Islet precursor cell (in vitro differentiated cells): ENCODE results near the gene SYCE1L.
"Not testable (repeated sequence)": the region's sequence is repeated elsewhere in the genome, so short reads cannot be mapped to it uniquely, and the experiment has no call there.

Experiments used
- DNase-seq: peaks from one replicate; pipeline ENCODE4 v3.0.0-alpha.2; 2018

The SYCE1L gene

GRCh38 chr16:77199211-77199610, at the start of gene SYCE1L:
Gene SYCE1L, plus strand, starts transcription at chr16:77199408. Its CDS starts 44 bp downstream, at chr16:77199452.
- no peak for DNase-seq

GRCh38 chr16:77157346-77158058, 41.7 kb upstream of the SYCE1L start:
- DNase-seq, result no peak

- no peak for DNase-seq
Observed at GRCh38 chr16:77158293-77158692, 40.9 kb upstream of the SYCE1L start.

- DNase-seq, result no peak
Observed at GRCh38 chr16:77165006-77165405, 34.2 kb upstream of the SYCE1L start.

- not testable (repeated sequence) for DNase-seq
Observed at GRCh38 chr16:77165536-77166236, 33.5 kb upstream of the SYCE1L start.

- no peak for DNase-seq
Observed at GRCh38 chr16:77166726-77167125, 32.5 kb upstream of the SYCE1L start.

GRCh38 chr16:77168901-77169300, 30.3 kb upstream of the SYCE1L start:
- DNase-seq, result no peak

GRCh38 chr16:77169650-77170236, 29.5 kb upstream of the SYCE1L start:
- peak; percentile 72 for DNase-seq

GRCh38 chr16:77170805-77171204, 28.4 kb upstream of the SYCE1L start:
- DNase-seq, result no peak

GRCh38 chr16:77171745-77172635, 27.2 kb upstream of the SYCE1L start:
- DNase-seq, result peak; percentile 53

GRCh38 chr16:77172951-77173350, 26.3 kb upstream of the SYCE1L start:
- no peak for DNase-seq

- DNase-seq, result no peak
Observed at GRCh38 chr16:77183137-77183536, 16.1 kb upstream of the SYCE1L start.

- not testable (repeated sequence) for DNase-seq
Observed at GRCh38 chr16:77186298-77186697, 12.9 kb upstream of the SYCE1L start.

GRCh38 chr16:77190190-77190477, 9.1 kb upstream of the SYCE1L start:
- DNase-seq, result no peak

GRCh38 chr16:77190478-77191258, 8.5 kb upstream of the SYCE1L start, which contains the start of gene MON1B:
Gene MON1B, plus strand, starts transcription at chr16:77191190. Its CDS starts 296 bp downstream, at chr16:77191486.
- peak; percentile 99 for DNase-seq

- no peak for DNase-seq
Observed at GRCh38 chr16:77191259-77191969, 7.8 kb upstream of the SYCE1L start.

GRCh38 chr16:77193377-77193776, 5.8 kb upstream of the SYCE1L start:
- DNase-seq, result no peak

GRCh38 chr16:77194295-77195231, 4.6 kb upstream of the SYCE1L start:
- no peak for DNase-seq

- DNase-seq, result no peak
Observed at GRCh38 chr16:77195411-77195810, 3.8 kb upstream of the SYCE1L start.

- DNase-seq, result no peak
Observed at GRCh38 chr16:77197747-77198146, 1.5 kb upstream of the SYCE1L start.
